GM23248 (cell line): ENCODE results near the gene LRFN4. TPM values are rescaled to one million over a fixed set of nuclear protein-coding genes. Genes with fewer than 3 reads are reported as not detected.

Source experiments
- DNase-seq: peaks from one replicate; pipeline ENCODE4 v3.0.0-alpha.2; 2015
- H2AFZ ChIP-seq: fragments of 200-600 bp; sonication (generic); 2 replicates; pipeline ENCODE4 v1.6.1; 2016; ENCODE audit warnings: antibody characterized with exemption
- H3F3A ChIP-seq: fragments of 200-600 bp; sonication (generic); 2 replicates; pipeline ENCODE4 v1.6.1; 2016; ENCODE audit warnings: mild to moderate bottlenecking, antibody characterized with exemption, mixed run types; ENCODE audit not compliant: insufficient read depth
- H3K27ac ChIP-seq: fragments of 200-600 bp; sonication (generic); 2 replicates; pipeline ENCODE4 v1.5.1; 2016; ENCODE audit warnings: mild to moderate bottlenecking
- H3K27me3 ChIP-seq: fragments of 200-600 bp; sonication (generic); replicated peaks from 2 replicates; pipeline ENCODE4 v1.6.1; 2016; ENCODE audit warnings: mild to moderate bottlenecking; ENCODE audit not compliant: insufficient read depth
- H3K36me3 ChIP-seq: fragments of 200-600 bp; sonication (generic); 2 replicates; pipeline ENCODE4 v1.6.1; 2016; ENCODE audit warnings: low read depth, mild to moderate bottlenecking
- H3K4me1 ChIP-seq: fragments of 200-600 bp; sonication (generic); 2 replicates; pipeline ENCODE4 v1.6.1; 2016; ENCODE audit warnings: mild to moderate bottlenecking; ENCODE audit not compliant: insufficient read depth
- H3K4me2 ChIP-seq: fragments of 200-600 bp; sonication (generic); one replicate; pipeline ENCODE4 v1.6.1; 2016; ENCODE audit warnings: mild to moderate bottlenecking; ENCODE audit not compliant: unreplicated experiment
- H3K4me3 ChIP-seq: fragments of 200-600 bp; sonication (generic); 2 replicates; pipeline ENCODE4 v1.5.1; 2016; ENCODE audit warnings: mild to moderate bottlenecking
- H3K79me2 ChIP-seq: fragments of 200-600 bp; sonication (generic); 2 replicates; pipeline ENCODE4 v1.6.1; 2016; ENCODE audit warnings: mild to moderate bottlenecking; ENCODE audit not compliant: insufficient read depth
- H3K9ac ChIP-seq: fragments of 200-600 bp; sonication (generic); 2 replicates; pipeline ENCODE4 v1.6.1; 2016; ENCODE audit warnings: mild to moderate bottlenecking
- H3K9me2 ChIP-seq: fragments of 200-600 bp; sonication (generic); 2 replicates; pipeline ENCODE4 v1.6.1; 2016; ENCODE audit warnings: mixed run types, mild to moderate bottlenecking, moderate library complexity; ENCODE audit not compliant: insufficient read depth
- H3K9me3 ChIP-seq: fragments of 200-600 bp; sonication (generic); one replicate; pipeline ENCODE4 v1.6.1; 2017; ENCODE audit warnings: low read depth
- H4K20me1 ChIP-seq: fragments of 200-600 bp; sonication (generic); 2 replicates; pipeline ENCODE4 v1.6.0; 2016; ENCODE audit not compliant: insufficient read depth
- EZH2 ChIP-seq: fragments of 200-600 bp; sonication (generic); IDR thresholded peaks from 2 replicates; pipeline ENCODE4 v1.6.1; 2018; ENCODE audit warnings: antibody characterized with exemption, mild to moderate bottlenecking; ENCODE audit not compliant: insufficient read depth, poor library complexity, severe bottlenecking
- EZH2phosphoT487 ChIP-seq: fragments of 200-600 bp; sonication (generic); IDR thresholded peaks from 2 replicates; pipeline ENCODE4 v1.6.1; 2018; ENCODE audit warnings: antibody characterized with exemption, moderate library complexity, mild to moderate bottlenecking, low read depth; ENCODE audit not compliant: insufficient read depth
- WGBS, 2 experiments: methylation state at CpG; one replicate each; pipeline ENCODE4 v1.1.6; 2015 to 2017; ENCODE audit warnings: low lambda C conversion rate in 2 of 2, low coverage in 1 of 2; ENCODE audit errors: missing lambda C conversion rate in 2 of 2; 5-methylcytosine and 5-hydroxymethylcytosine counted together
- in situ Hi-C: fragments of 300-500 bp; cut with MboI; formaldehyde crosslinking; loops from 2 replicates; pipeline ENCODE4 v1.15.0; 2020
- polyA plus RNA-seq: library from polyadenylated mRNA; unstranded; fragments of >200 nt; fragmentation: Nextera tagmentation; extraction: Ambion mirVana; gene quantifications from 2 replicates; pipeline ENCODE4 v1.2.1, GENCODE V29; 2016
- total RNA-seq: library from RNA; depleted of rRNA; stranded (reverse); fragments of >200 nt; shearing (Covaris generic); gene quantifications from 2 replicates; pipeline ENCODE4 v1.2.3, GENCODE V29; 2014

The LRFN4 gene
- total and polyA plus RNA-seq, 2 experiments from 2014 or later = 5.4 to 42.2 TPM

DNA sequence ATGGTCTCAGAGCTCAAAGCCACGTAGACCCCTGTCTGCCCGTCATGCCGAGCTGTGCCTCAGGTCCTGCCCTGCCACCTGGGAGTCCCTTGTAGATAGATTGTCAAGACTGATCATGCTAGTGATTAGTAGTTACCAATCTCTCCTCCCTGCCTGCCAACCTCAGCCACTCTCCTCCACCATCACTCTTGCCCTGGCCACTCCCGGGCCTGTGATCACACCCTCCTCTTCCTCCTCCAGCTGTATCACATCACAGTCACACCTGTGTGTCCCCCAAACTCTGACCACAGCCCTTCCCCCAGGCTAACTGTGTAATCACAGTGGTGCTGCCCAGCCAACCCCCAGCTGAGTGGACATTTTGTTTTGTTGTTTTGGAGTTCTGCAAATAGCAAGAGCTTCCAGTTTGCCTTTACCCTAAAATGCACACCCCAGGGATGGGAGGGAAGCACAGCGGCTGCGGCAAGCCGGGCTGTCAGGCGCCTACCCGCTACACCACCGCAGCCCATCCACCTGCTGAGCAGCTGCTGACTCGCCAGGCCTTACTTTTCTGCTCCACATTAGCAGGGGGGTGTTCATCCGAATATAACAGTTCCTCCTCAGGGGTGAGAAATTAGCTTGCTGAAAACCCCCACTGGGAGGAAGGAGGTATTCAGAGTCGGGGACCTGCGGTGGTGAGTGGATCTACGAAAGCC, 45.8 kb downstream of the LRFN4 start:
- no peaks in the 10 kb centered on the region for H3K9me2 ChIP-seq
- no peaks in the 10 kb centered on the region for H3K9me3 ChIP-seq
- H3K4me2 ChIP-seq = no peak overlapping the region
- no peak overlapping the region for H3K9ac ChIP-seq
- no peaks in the 10 kb centered on the region for H3F3A ChIP-seq
- no peaks in the 10 kb centered on the region for H3K36me3 ChIP-seq
- no peak for DNase-seq
- no peaks in the 10 kb centered on the region for H3K4me1 ChIP-seq
- no peaks in the 10 kb centered on the region for H3K79me2 ChIP-seq
- H4K20me1 ChIP-seq = no peaks in the 10 kb centered on the region
- TF ChIP-seq EZH2 (no peak), EZH2phosphoT487 (no peak)
- H3K27me3 ChIP-seq = no peaks in the 10 kb centered on the region
- H2AFZ ChIP-seq = no peak overlapping the region
- WGBS, 2 experiments = 84 to 90% methylated on average over 15 of the region's 15 CpGs
- in situ Hi-C loops = no loop called here
- H3K4me3 ChIP-seq = no peak overlapping the region
- H3K27ac ChIP-seq = no peak overlapping the region

- in situ Hi-C loops = no loop called here
- no peak for DNase-seq
Observed at GRCh38 chr11:66904055-66904454, 47.2 kb downstream of the LRFN4 start.

GRCh38 chr11:66904561-66904960, 47.7 kb downstream of the LRFN4 start:
- no peaks in the 10 kb centered on the region for H3K9me2 ChIP-seq
- TF ChIP-seq EZH2 (no peak), EZH2phosphoT487 (no peak)

More at GRCh38 chr11:66904055-66904454, 47.2 kb downstream of the LRFN4 start:
- H3F3A ChIP-seq = no peaks in the 10 kb centered on the region
- H3K79me2 ChIP-seq = no peaks in the 10 kb centered on the region
- H3K4me2 ChIP-seq = no peak overlapping the region
- H3K4me1 ChIP-seq = no peaks in the 10 kb centered on the region
- no peaks in the 10 kb centered on the region for H3K27me3 ChIP-seq
- no peaks in the 10 kb centered on the region for H3K36me3 ChIP-seq
- H3K9me2 ChIP-seq = no peaks in the 10 kb centered on the region
- no peak overlapping the region for H3K9ac ChIP-seq
- TF ChIP-seq EZH2phosphoT487 (no peak), EZH2 (no peak)
- H3K9me3 ChIP-seq = no peaks in the 10 kb centered on the region
- no peak overlapping the region for H2AFZ ChIP-seq
- H3K4me3 ChIP-seq = no peak overlapping the region
- 97 to 100% methylated on average over 3 of the region's 3 CpGs for WGBS, 2 experiments
- no peaks in the 10 kb centered on the region for H4K20me1 ChIP-seq
- no peak overlapping the region for H3K27ac ChIP-seq

DNA sequence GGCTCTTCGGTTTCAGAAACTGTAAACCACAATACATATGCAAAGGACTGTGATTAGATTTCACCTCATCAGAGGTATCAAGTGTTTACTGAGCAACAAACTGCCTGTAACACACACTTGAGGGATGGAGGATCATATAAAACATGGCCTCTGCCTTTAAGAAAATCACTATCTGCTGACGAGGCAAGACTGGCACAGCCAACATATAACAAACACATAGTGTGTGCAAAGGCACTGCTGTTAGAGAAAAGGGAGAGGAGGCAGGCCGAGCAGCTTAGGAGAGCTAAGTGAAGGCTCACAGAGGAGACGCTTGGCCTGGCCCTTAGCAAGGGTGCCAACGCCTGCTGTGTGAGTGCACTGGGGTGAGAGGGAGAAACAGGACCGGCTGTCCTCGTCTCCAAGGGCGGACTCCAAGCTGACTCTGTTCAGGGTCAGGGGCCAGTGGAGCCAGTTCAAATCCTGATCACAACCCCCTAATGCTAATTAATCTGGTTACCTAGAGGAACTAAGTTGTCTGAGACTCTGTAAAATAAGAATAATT, 48.2 kb downstream of the LRFN4 start:
- no peaks in the 10 kb centered on the region for H4K20me1 ChIP-seq

More at GRCh38 chr11:66904561-66904960, 47.7 kb downstream of the LRFN4 start:
- Histone ChIP-seq H2AFZ (no peak overlapping the region), H3K4me1 (no peaks in the 10 kb centered on the region), H3K36me3 (no peaks in the 10 kb centered on the region), H4K20me1 (no peaks in the 10 kb centered on the region), H3K27me3 (no peaks in the 10 kb centered on the region), H3K27ac (no peak overlapping the region), H3F3A (no peaks in the 10 kb centered on the region), H3K4me3 (no peak overlapping the region), H3K9ac (no peak overlapping the region), H3K9me3 (no peaks in the 10 kb centered on the region), H3K4me2 (no peak overlapping the region), H3K79me2 (no peaks in the 10 kb centered on the region)
- 96 to 98% methylated on average over 6 of the region's 6 CpGs for WGBS, 2 experiments
- in situ Hi-C loops = no loop called here
- DNase-seq = no peak

More for the DNA sequence above, 48.2 kb downstream of the LRFN4 start:
- Histone ChIP-seq H3K36me3 (no peaks in the 10 kb centered on the region), H3K27me3 (no peaks in the 10 kb centered on the region), H3K4me3 (no peak overlapping the region), H3K9ac (no peak overlapping the region), H3F3A (no peaks in the 10 kb centered on the region), H2AFZ (no peak overlapping the region), H3K27ac (no peak overlapping the region), H3K4me1 (no peaks in the 10 kb centered on the region), H3K9me2 (no peaks in the 10 kb centered on the region), H3K9me3 (no peaks in the 10 kb centered on the region), H3K79me2 (no peaks in the 10 kb centered on the region), H3K4me2 (no peak overlapping the region)
- TF ChIP-seq EZH2 (no peak), EZH2phosphoT487 (no peak)
- no peak for DNase-seq
- in situ Hi-C loops = no loop called here
- 80 to 82% methylated on average over 8 of the region's 8 CpGs for WGBS, 2 experiments
